Measurements from ENCODE around the gene CNTN4.

DNA sequence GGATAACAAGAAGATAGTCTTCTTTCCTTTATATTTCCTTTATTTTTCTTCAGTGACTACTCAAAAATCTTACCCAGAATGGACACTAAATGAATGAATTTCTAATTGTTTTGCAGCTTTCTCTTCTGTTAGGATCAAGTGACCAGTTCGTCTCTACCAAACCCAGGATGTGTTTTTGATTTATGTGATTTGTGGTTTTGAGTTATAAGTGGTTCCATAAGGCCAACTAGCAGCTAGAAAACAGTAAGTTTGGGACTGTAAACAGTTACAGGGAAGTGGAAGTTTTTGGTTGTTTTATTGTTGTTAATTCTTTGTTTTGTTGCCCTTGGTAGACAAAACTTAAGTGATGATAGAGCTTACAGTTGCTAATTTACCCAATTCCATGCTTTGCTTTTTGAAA is 555.0 kb downstream of the CNTN4 start:
- TF ChIP-seq, protein P1, sequence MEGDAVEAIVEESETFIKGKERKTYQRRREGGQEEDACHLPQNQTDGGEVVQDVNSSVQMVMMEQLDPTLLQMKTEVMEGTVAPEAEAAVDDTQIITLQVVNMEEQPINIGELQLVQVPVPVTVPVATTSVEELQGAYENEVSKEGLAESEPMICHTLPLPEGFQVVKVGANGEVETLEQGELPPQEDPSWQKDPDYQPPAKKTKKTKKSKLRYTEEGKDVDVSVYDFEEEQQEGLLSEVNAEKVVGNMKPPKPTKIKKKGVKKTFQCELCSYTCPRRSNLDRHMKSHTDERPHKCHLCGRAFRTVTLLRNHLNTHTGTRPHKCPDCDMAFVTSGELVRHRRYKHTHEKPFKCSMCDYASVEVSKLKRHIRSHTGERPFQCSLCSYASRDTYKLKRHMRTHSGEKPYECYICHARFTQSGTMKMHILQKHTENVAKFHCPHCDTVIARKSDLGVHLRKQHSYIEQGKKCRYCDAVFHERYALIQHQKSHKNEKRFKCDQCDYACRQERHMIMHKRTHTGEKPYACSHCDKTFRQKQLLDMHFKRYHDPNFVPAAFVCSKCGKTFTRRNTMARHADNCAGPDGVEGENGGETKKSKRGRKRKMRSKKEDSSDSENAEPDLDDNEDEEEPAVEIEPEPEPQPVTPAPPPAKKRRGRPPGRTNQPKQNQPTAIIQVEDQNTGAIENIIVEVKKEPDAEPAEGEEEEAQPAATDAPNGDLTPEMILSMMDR (IDR thresholded peaks at IDR 0.05): no peak
- TF ChIP-seq EP300 (IDR thresholded peaks at IDR 0.05) (no peak), POLR2A (IDR thresholded peaks at IDR 0.05) (no peak)

Data from tibial nerve (tissue), 4 donors.